Upper lobe of left lung (tissue), 4 donors: ENCODE measurements around the gene HECTD3.

Experiments
- EP300 ChIP-seq, 4 donors: sonication (generic); formaldehyde crosslinking; IDR thresholded peaks; one replicate each; pipeline ENCODE4 v1.5.1; 2017; ENCODE audit warnings: antibody characterized with exemption in 4 of 4, control low read depth in 2 of 4
- TF ChIP-seq, protein P1 (sequence below), 6 experiments: fragments of 450-650 bp in 4 of 6; fragments of 200-600 bp in 2 of 6; sonication (generic) in 2 of 6; IDR thresholded peaks; one replicate each; pipeline ENCODE4 v1.5.1; 2016 to 2019; ENCODE audit warnings: antibody characterized with exemption in 6 of 6

DNA sequence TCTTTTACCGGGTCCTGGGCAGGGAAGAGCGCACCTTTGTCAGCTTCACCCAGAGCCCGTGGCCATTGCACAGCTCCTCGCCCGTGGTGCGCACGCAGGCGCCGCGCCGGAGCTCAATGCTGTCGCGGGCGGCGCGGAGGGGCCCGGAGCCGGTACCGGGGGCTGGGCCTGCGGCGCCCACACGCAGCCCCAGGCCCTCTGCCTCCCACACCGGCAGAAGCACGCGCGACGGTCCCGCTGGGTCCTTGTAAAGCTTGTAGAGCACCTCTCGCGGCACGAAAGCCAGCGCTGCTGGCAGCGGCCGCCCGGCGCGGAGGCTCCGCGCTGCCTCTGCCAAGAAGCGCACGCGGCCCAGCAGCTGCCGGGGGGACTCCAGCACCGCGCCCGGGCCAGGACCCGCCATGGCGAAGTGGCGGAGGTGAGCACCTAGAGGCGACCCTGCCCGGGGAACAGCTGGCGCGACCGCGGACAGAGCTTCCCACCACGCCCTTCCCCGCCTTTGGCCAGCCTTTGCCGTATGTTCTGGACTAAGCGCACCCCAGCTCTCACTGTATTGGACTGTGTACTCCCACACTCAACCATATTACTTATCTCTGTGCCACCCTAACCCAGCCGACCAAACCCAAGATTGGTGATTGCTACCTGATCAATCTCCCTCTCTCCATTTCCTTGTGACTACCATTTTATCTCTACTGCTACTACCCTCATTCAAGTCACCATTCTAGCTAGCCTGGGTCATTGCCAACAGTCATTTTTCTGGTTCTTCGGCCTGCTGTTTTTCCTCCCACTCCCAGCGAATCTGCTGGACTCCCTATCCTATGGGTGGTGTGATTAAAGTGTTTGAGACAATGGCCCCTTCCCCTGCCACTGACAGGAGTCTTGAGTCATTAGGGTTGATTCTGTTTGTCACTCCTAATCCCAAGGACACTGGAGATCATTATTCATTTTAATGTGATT is at the start of gene HECTD3:
- TF ChIP-seq, protein P1, sequence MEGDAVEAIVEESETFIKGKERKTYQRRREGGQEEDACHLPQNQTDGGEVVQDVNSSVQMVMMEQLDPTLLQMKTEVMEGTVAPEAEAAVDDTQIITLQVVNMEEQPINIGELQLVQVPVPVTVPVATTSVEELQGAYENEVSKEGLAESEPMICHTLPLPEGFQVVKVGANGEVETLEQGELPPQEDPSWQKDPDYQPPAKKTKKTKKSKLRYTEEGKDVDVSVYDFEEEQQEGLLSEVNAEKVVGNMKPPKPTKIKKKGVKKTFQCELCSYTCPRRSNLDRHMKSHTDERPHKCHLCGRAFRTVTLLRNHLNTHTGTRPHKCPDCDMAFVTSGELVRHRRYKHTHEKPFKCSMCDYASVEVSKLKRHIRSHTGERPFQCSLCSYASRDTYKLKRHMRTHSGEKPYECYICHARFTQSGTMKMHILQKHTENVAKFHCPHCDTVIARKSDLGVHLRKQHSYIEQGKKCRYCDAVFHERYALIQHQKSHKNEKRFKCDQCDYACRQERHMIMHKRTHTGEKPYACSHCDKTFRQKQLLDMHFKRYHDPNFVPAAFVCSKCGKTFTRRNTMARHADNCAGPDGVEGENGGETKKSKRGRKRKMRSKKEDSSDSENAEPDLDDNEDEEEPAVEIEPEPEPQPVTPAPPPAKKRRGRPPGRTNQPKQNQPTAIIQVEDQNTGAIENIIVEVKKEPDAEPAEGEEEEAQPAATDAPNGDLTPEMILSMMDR (IDR thresholded peaks at IDR 0.05): peak in 1 of 6 experiments; percentile 13
- no peak for TF ChIP-seq EP300 (IDR thresholded peaks at IDR 0.05)
